Activated CD8-positive, alpha-beta memory T cell treated with anti-CD3 and anti-CD28 coated beads, Interleukin-2, amount 50 U/mL, for 4 hours (primary cell): ENCODE data around the gene PLIN3.
"Not testable (repeated sequence)": the region's sequence is repeated elsewhere in the genome, so short reads cannot be mapped to it uniquely, and the experiment has no call there.

ENCODE experiments used
- DNase-seq: peaks from one replicate; pipeline ENCODE4 v3.0.0-alpha.2; 2020

PLIN3 gene

GRCh38 chr19:4867534-4868285, at the start of gene PLIN3:
Gene PLIN3 (minus strand): TSS chr19:4867667. CDS start chr19:4861394, 6,273 bp downstream.
- peak; percentile 87 for DNase-seq

- DNase-seq = peak; percentile 49
Measured at GRCh38 chr19:4916292-4917082, 49.0 kb upstream of the PLIN3 start.

GRCh38 chr19:4914736-4915501, 47.5 kb upstream of the PLIN3 start:
- peak; percentile 80 for DNase-seq

GRCh38 chr19:4913996-4914735, 46.7 kb upstream of the PLIN3 start:
- DNase-seq = peak; percentile 37

- peak; percentile 70 for DNase-seq
Measured at GRCh38 chr19:4911786-4912672, 44.6 kb upstream of the PLIN3 start.

GRCh38 chr19:4911314-4911713, 43.8 kb upstream of the PLIN3 start:
- DNase-seq = no peak

GRCh38 chr19:4910594-4911281, 43.3 kb upstream of the PLIN3 start:
- DNase-seq = no peak

GRCh38 chr19:4909897-4910593, 42.6 kb upstream of the PLIN3 start:
- peak; percentile 92 for DNase-seq

- DNase-seq = no peak
Measured at GRCh38 chr19:4909156-4909896, 41.9 kb upstream of the PLIN3 start, which contains the start of gene UHRF1. Gene UHRF1 (plus strand): TSS chr19:4909501. CDS start chr19:4910886, 1,385 bp downstream.

GRCh38 chr19:4908781-4909155, 41.3 kb upstream of the PLIN3 start:
- no peak for DNase-seq

- DNase-seq = no peak
Measured at GRCh38 chr19:4908360-4908759, 40.9 kb upstream of the PLIN3 start.

GRCh38 chr19:4906963-4907362, 39.5 kb upstream of the PLIN3 start:
- DNase-seq = no peak

GRCh38 chr19:4904481-4904880, 37.0 kb upstream of the PLIN3 start:
- no peak for DNase-seq

- DNase-seq = no peak
Measured at GRCh38 chr19:4902796-4903195, 35.3 kb upstream of the PLIN3 start, which contains the start of gene ARRDC5. Gene ARRDC5 (minus strand): TSS chr19:4902896. CDS start chr19:4902825, 71 bp downstream.

- DNase-seq = not testable (repeated sequence)
Measured at GRCh38 chr19:4900879-4901278, 33.4 kb upstream of the PLIN3 start.

GRCh38 chr19:4897146-4897545, 29.7 kb upstream of the PLIN3 start:
- no peak for DNase-seq

GRCh38 chr19:4896372-4896771, 28.9 kb upstream of the PLIN3 start:
- no peak for DNase-seq

- not testable (repeated sequence) for DNase-seq
Measured at GRCh38 chr19:4892962-4893361, 25.5 kb upstream of the PLIN3 start.

- no peak for DNase-seq
Measured at GRCh38 chr19:4891066-4891465, 23.6 kb upstream of the PLIN3 start.
